B cell (primary cell): Measurements from ENCODE around the gene GPR137. TPM values are rescaled to one million over a fixed set of nuclear protein-coding genes. Genes with fewer than 3 reads are reported as not detected.

Experiments used
- ATAC-seq: fragments of 200-7000 bp; cut with Tn5 transposase; one replicate; pipeline ENCODE4 v1.10.0; 2021; ENCODE audit warnings: low read depth, mild to moderate bottlenecking, moderate number of reproducible peaks, moderate library complexity
- CTCF ChIA-PET: fragments of 350-600 bp; sonication (Branson Sonifier 250); formaldehyde crosslinking; loops from one replicate; lab custom pipeline; 2021; ENCODE audit warnings: antibody characterized with exemption, inconsistent platforms; lab: Charles Lee
- POLR2A ChIA-PET: fragments of 350-600 bp; sonication (Branson Sonifier 250); formaldehyde crosslinking; loops from one replicate; lab custom pipeline; 2021; ENCODE audit warnings: antibody characterized with exemption; lab: Charles Lee
- DNase-seq: peaks from one replicate; pipeline ENCODE4 v3.0.0; 2013
- H2AFZ ChIP-seq: 2 replicates; pipeline ENCODE4 v1.6.1; 2012; ENCODE audit warnings: mild to moderate bottlenecking, low read depth, low read length; ENCODE audit not compliant: insufficient read depth, poor library complexity, severe bottlenecking
- H3K27ac ChIP-seq, 2 donors: 1 replicate in 1 of 2; 2 replicates in 1 of 2; pipeline ENCODE4 v1.5.1; 2012 to 2013; ENCODE audit warnings: low read length in 2 of 2, mild to moderate bottlenecking in 2 of 2, moderate library complexity in 1 of 2
- H3K27me3 ChIP-seq, 4 experiments: fragments of 200-600 bp in 1 of 4; sonication (generic) in 1 of 4; replicated peaks in 1 of 4; 1 replicate in 2 of 4; 2 replicates in 2 of 4; pipeline versions ENCODE4 v1.6.1 to v1.7.0; 2013 to 2016; ENCODE audit warnings: low read length in 3 of 4, mild to moderate bottlenecking in 2 of 4, mixed read lengths in 1 of 4, moderate library complexity in 1 of 4; ENCODE audit not compliant: insufficient read depth in 4 of 4, control insufficient read depth in 3 of 4; ENCODE audit errors: control extremely low read depth in 1 of 4
- H3K36me3 ChIP-seq, 2 experiments: replicated peaks in 1 of 2; 1 replicate in 1 of 2; 2 replicates in 1 of 2; pipeline versions ENCODE4 v1.6.1 to v1.7.1; 2013; ENCODE audit warnings: low read length in 1 of 2; ENCODE audit not compliant: insufficient read depth in 2 of 2, control insufficient read depth in 1 of 2; ENCODE audit errors: control extremely low read depth in 1 of 2, extremely low read depth in 1 of 2
- H3K4me1 ChIP-seq, 2 donors: fragments of 200-600 bp in 1 of 2; sonication (generic) in 1 of 2; 1 replicate in 1 of 2; 2 replicates in 1 of 2; pipeline versions ENCODE4 v1.5.1 to v1.6.1; 2013 to 2017; ENCODE audit warnings: low read length in 2 of 2; ENCODE audit not compliant: control insufficient read depth in 2 of 2, insufficient read depth in 2 of 2
- H3K4me2 ChIP-seq: replicated peaks from 2 replicates; pipeline ENCODE3; 2012; ENCODE audit warnings: mild to moderate bottlenecking, low read depth, low read length; ENCODE audit not compliant: poor library complexity, severe bottlenecking
- H3K4me3 ChIP-seq, 5 experiments: fragments of 200-600 bp in 1 of 5; sonication (generic) in 1 of 5; 1 replicate in 3 of 5; 2 replicates in 2 of 5; pipeline versions ENCODE4 v1.5.1 to v1.7.0; 2011 to 2016; ENCODE audit warnings: low read length in 4 of 5, mild to moderate bottlenecking in 4 of 5, low read depth in 2 of 5, control low read depth in 1 of 5, moderate library complexity in 1 of 5; ENCODE audit not compliant: insufficient read depth in 1 of 5; ENCODE audit errors: control extremely low read depth in 1 of 5, extremely low read depth in 1 of 5
- H3K79me2 ChIP-seq: fragments of 200-600 bp; sonication (generic); one replicate; pipeline ENCODE4 v1.6.0; 2016; ENCODE audit warnings: low read length; ENCODE audit not compliant: control insufficient read depth, insufficient read depth
- H3K9ac ChIP-seq: fragments of 200-600 bp; sonication (generic); 2 replicates; pipeline ENCODE4 v1.6.1; 2017; ENCODE audit warnings: mild to moderate bottlenecking, low read length, moderate library complexity
- H3K9me3 ChIP-seq, 3 donors: one replicate each; pipeline versions ENCODE4 v1.6.1 to v1.7.1; 2013; ENCODE audit warnings: low read length in 2 of 3; ENCODE audit not compliant: control insufficient read depth in 2 of 3, insufficient read depth in 1 of 3; ENCODE audit errors: control extremely low read depth in 1 of 3
- H4K20me1 ChIP-seq: 2 replicates; pipeline ENCODE4 v1.6.0; 2012; ENCODE audit warnings: mild to moderate bottlenecking, low read length; ENCODE audit not compliant: insufficient read depth, control insufficient read depth, poor library complexity, severe bottlenecking
- H3K27ac Mint-ChIP-seq: one replicate; pipeline ENCODE4 v1.8.0; 2021; ENCODE audit warnings: mixed read lengths
- H3K27me3 Mint-ChIP-seq: one replicate; pipeline ENCODE4 v1.8.0; 2021; ENCODE audit warnings: mixed read lengths
- H3K4me1 Mint-ChIP-seq: one replicate; pipeline ENCODE4 v1.8.0; 2021; ENCODE audit warnings: mixed read lengths
- H3K4me3 Mint-ChIP-seq: one replicate; pipeline ENCODE4 v1.8.0; 2021; ENCODE audit warnings: mixed read lengths
- H3K9me3 Mint-ChIP-seq: one replicate; pipeline ENCODE4 v1.8.0; 2022; ENCODE audit warnings: mixed read lengths; ENCODE audit not compliant: insufficient read depth
- CTCF ChIP-seq: fragments of 200-600 bp; IDR thresholded peaks from one replicate; pipeline ENCODE4 v1.8.0; 2022; ENCODE audit warnings: antibody characterized with exemption, mild to moderate bottlenecking
- EZH2 ChIP-seq: IDR thresholded peaks from 2 replicates; pipeline ENCODE4 v1.6.1; 2012; ENCODE audit warnings: borderline replicate concordance, low read depth, mild to moderate bottlenecking, moderate library complexity, low read length; ENCODE audit not compliant: insufficient read depth, poor library complexity, severe bottlenecking
- WGBS: methylation state at CpG from one replicate; pipeline ENCODE4 v1.1.5; 2013; ENCODE audit warnings: missing lambda C conversion rate; ENCODE audit not compliant: insufficient coverage; 5-methylcytosine and 5-hydroxymethylcytosine counted together
- intact Hi-C: fragments of 100-400 bp; cut with micrococcal nuclease; formaldehyde crosslinking; loops from one replicate; pipeline ENCODE4 v1.10.0; 2022
- polyA plus RNA-seq: library from polyadenylated mRNA; depleted of rRNA; stranded (reverse); fragments of >200 nt; gene quantifications from 2 replicates; pipeline ENCODE4 v1.2.3, GENCODE V29; 2012
- total RNA-seq, 2 donors: library from RNA; stranded (reverse); fragments of 120-200 nt in 1 of 2; gene quantifications; 1 replicate in 1 of 2; 2 replicates in 1 of 2; pipeline versions ENCODE4 v1.2.3 to v1.2.4, GENCODE V29; 2013 to 2022

The GPR137 gene
- total and polyA plus RNA-seq, 2 donors (not counting 1 experiment from before 2014, with no cell fraction given), result 49.9 to 66.1 TPM

- H3K9ac ChIP-seq, result peak overlapping the region; percentile 84
- H4K20me1 ChIP-seq, result peaks cover 19% of the 10 kb centered on the region
- peak; percentile 39 for TF ChIP-seq CTCF
- TF ChIP-seq EZH2, result no peak
- DNase-seq, result peak; percentile 84
- peak; percentile 17 for ATAC-seq
- peaks cover 0 to 18% (median 4%) of the 10 kb centered on the region in 4 experiments for H3K27me3 ChIP-seq
- H3K4me3 Mint-ChIP-seq, result peak overlapping the region; percentile 98
- no peaks in the 10 kb centered on the region for H3K9me3 Mint-ChIP-seq
- peaks cover 0 to 7% (median 0%) of the 10 kb centered on the region in 3 donors for H3K9me3 ChIP-seq
- peak overlapping the region; percentile 56 to 87 (median 79) for H3K4me3 ChIP-seq
- H3K27ac Mint-ChIP-seq, result peak overlapping the region; percentile 95
- peaks cover 0 to 9% of the 10 kb centered on the region in 2 experiments for H3K36me3 ChIP-seq
- H3K4me2 ChIP-seq, result peak overlapping the region; percentile 76
- peaks cover 12 to 33% of the 10 kb centered on the region in 2 donors for H3K4me1 ChIP-seq
- POLR2A ChIA-PET, result interaction anchor here (0.6 to 3.5 kb wide), 8 partner anchors 12 to 1698 kb away, joined by 3 to 21 read pairs (median 8); partner anchors contain the start of genes CCDC88B, FERMT3, FKBP2 and PRDX5
- peak overlapping the region; percentile 54 to 66 for H3K27ac ChIP-seq
- peaks cover 21% of the 10 kb centered on the region for H3K4me1 Mint-ChIP-seq
- H3K79me2 ChIP-seq, result peaks cover 34% of the 10 kb centered on the region
- WGBS, result under 1% methylated on average over 59 of the region's 71 CpGs
- CTCF ChIA-PET, result interaction anchor here (2.2 to 5.8 kb wide), 8 partner anchors 11 to 101 kb away, joined by 6 to 243 read pairs (median 29); partner anchors contain the start of genes CCDC88B, FERMT3, PPP1R14B and PRDX5
- H3K27me3 Mint-ChIP-seq, result peaks cover 2% of the 10 kb centered on the region
- intact Hi-C loops, result loop anchor here (1.0 to 10.0 kb wide), 8 partner anchors 11 to 471 kb away; partner anchors contain the start of genes CCDC88B, DNAJC4, FKBP2 and GPR137
- peak overlapping the region; percentile 77 for H2AFZ ChIP-seq
Measured at GRCh38 chr11:64305691-64306562, 20.3 kb downstream of the GPR137 start.
